GM21447 (cell line): ENCODE measurements around the gene ZNF711.
"Not testable (repeated sequence)": the region's sequence is repeated elsewhere in the genome, so short reads cannot be mapped to it uniquely, and the experiment has no call there.

ENCODE experiments used
- ATAC-seq: cut with Tn5 transposase; IDR thresholded peaks from one replicate; pipeline ENCODE4 v1.9.1; 2021; ENCODE audit not compliant: unreplicated experiment

The ZNF711 gene

DNA sequence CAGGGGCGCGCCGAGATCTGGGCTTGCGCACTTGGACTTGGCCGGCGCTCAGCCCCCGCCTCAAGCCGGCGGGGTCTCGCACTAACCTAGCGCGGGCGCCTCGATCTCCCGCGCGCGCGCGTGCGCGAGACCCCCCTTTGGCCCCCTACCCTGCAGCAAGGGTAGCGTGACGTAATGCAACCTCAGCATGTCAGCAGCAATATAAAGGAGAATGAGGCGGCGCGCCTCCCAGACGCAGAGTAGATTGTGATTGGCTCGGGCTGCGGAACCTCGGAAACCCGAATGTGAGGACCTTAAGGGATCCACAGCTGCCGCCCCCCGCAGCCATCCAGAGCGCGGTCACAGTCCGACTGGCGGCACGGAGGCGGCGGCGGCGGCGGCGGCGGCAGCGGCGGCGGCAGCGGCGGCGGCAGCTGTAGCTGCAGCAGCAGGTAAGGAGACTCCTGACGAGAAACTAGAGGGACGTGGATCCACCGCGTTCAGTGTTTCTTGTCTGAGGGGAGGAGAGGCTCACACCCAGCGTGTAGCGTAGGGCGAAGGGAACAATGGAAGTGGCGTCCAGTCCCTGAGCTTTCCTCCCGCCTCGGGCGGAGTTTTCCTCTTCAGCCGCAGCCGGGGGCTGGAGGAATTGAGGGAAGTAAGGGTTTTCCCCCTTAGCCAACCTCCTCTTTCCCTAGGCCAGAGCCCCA is at the start of gene ZNF711, which contains the start of gene SATL1:
TSS of gene ZNF711 (plus strand) at position 231 of the 689 bp plus-strand sequence. CDS start 3,582 bp downstream, outside the sequence.
TSS of gene SATL1 (minus strand) at position 19 of the 689 bp plus-strand sequence. CDS start 134,811 bp downstream, outside the sequence.
- ATAC-seq, result peak; percentile 60

DNA sequence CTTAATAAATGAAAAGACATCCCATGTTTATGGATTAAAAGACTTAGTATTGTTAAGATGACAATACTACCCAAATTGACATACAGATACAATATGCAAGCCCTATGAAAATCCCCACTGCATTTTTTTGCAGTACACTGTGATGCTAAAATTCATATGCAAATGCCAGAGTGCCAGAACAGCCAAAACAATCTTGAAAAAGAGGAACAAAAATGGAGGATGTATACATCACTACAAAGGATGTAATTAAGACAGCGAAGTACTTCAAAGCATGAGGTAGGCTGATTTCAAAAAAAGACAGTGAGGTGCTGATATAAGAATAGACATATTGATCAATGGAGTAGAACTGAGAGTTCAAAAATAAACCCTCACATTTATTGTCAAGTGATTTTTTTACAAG is 47.5 kb upstream of the ZNF711 start:
- ATAC-seq, result no peak

- no peak for ATAC-seq
Observed at GRCh38 chrX:85203461-85203970, 40.3 kb upstream of the ZNF711 start.

GRCh38 chrX:85213792-85214530 is 29.8 kb upstream of the ZNF711 start:
- ATAC-seq, result no peak

GRCh38 chrX:85215946-85216345 is 27.8 kb upstream of the ZNF711 start:
- ATAC-seq, result no peak

- no peak for ATAC-seq
Observed at GRCh38 chrX:85221361-85221760, 22.4 kb upstream of the ZNF711 start.

DNA sequence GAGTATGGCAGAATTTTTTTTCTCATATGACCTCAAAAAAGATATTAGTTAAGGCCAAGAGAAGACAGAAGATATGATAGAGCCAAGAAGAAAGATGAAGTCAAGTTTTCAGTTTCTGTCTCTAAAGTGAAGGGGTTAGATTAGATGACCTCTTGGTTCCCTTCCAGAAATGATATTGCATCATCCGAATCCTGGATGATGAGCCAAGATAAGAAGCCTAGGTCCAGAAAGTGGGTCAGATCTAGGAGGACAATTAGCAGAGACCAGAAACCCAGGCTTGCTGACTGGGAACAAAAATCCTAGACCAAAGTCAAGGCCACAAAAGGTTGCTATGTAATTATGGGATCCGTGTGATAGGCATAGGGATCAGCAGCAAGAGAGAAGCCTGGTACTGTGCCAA is 20.4 kb upstream of the ZNF711 start:
- no peak for ATAC-seq

DNA sequence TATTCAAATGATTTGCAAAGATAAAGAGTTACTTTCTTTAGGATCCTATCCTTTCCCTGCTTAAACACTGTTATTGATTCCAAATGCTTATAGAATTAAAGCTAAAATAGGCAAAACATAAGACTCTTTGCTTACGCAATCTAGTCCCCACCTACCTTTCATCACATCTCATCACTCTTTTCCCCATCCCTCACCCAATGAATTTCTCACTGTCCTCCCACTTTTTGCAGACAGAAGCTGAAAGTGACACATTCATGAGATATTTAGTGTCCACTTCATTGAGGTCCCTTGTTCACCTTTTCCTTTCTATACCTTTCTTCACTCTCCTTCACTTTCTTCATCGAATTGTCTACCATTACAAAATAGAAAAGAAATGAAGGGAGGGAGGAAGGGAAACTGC is 636 bp upstream of the ZNF711 start:
- no peak for ATAC-seq

DNA sequence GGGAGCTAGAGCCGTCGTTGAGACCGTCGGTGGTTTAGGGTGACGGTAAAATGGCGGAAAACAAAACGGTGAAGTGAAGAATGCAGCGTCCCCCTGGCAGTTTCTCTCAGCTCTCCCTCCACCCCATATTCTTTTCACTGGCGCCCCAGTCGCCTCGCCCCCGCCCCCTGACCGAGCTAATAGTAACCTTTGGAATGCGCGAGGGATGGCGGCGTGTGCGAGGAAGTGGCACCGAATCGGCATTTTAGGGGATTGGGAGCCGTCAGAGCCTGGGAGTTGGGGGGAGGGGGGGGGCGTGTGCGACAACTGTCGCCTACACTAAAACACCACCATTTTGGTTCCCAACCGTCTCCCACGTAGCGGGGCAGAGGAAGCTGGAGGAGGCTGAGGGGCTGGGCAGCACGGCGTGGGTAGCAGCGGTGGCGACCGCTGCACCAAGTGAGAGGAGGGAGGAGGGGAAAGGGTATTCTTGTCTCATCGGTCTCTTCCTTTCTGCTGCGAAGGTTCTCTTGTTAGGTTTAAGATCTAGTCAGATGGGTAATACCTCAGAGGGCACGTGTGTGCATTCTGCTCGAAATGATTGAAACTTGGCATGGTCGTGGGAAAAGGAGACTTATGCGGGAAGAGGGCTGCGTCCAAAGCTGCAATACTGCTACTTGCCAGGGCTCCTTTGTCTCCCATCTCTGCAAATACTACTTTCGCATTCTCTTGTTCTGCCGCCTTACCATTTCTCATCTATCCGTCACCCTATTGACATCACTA is 840 bp downstream of the ZNF711 start:
- ATAC-seq, result peak; percentile 53

GRCh38 chrX:85285286-85285685 is 41.5 kb downstream of the ZNF711 start:
- not testable (repeated sequence) for ATAC-seq

- ATAC-seq, result no peak
Observed at GRCh38 chrX:85288992-85289723, 45.4 kb downstream of the ZNF711 start.

- peak; percentile 75 for ATAC-seq
Observed at GRCh38 chrX:85303544-85303943, 59.8 kb downstream of the ZNF711 start.

GRCh38 chrX:85309717-85310116 is 65.9 kb downstream of the ZNF711 start:
- no peak for ATAC-seq

GRCh38 chrX:85311348-85311747 is 67.6 kb downstream of the ZNF711 start:
- not testable (repeated sequence) for ATAC-seq
